ENCODE data around the gene MTHFD1L. TPM values are rescaled to one million over a fixed set of nuclear protein-coding genes. Genes with fewer than 3 reads are reported as not detected.
"Not testable (repeated sequence)": the region's sequence is repeated elsewhere in the genome, so short reads cannot be mapped to it uniquely, and the experiment has no call there.

The MTHFD1L gene
- total RNA-seq, 2 donors from 2014 or later = 45.3 to 53.4 TPM

DNA sequence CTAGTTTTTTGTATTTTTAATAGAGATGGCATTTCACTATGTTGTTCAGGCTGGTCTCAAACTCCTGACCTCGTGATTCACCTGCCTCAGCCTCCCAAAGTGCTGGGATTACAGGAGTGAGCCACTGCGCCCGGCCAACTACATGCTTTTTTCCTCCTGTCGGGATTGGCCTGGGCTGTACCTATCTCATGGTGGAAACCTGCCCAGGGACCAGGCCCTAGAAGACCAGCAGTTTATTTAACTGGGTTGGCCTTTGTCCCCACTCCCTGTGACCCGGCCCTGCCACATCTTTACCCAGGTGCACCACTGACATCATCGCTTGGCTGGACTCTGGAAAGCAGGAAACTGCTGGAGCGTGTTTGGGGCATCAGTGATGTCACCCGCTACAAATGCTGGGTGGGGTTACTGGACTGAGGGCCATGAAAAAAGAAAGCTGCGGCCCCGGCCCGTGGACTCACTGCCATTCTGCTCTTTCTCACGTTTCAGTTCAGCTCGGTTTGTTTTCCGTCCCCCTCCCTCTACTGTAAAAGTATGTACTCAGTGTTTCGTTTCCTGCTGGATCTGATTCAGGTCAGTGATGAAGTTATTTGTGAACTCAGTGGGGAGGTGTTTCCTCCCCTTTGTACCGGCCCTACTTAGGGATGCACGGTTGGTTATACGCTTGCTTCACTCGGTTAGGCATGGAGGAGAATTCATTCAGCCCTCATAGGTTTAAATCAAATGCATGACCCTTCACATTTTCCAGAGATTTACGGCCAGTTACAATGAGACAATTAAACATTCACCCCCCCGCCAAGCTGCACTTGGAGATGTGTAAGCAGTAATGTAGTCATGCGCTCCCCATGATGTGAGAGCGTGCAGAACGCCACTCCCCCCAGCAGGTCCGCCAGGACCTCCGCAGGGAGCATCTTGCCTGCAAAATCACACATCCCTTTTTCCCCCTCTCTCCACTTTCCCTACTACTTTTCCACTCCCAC lies 179.3 kb downstream of the MTHFD1L start:
- DNase-seq (ENCODE audit: low spot score) = no peak
- intact Hi-C loops (cut with DNase I) = no loop called here

- DNase-seq (ENCODE audit: low spot score); intact Hi-C loops (cut with DNase I): not testable (repeated sequence)
Measured at GRCh38 chr6:151045511-151046222, 180.2 kb downstream of the MTHFD1L start.

- intact Hi-C loops (cut with DNase I) = no loop called here
- no peak for DNase-seq (ENCODE audit: low spot score)
Measured at GRCh38 chr6:151051164-151051563, 185.7 kb downstream of the MTHFD1L start.

DNA sequence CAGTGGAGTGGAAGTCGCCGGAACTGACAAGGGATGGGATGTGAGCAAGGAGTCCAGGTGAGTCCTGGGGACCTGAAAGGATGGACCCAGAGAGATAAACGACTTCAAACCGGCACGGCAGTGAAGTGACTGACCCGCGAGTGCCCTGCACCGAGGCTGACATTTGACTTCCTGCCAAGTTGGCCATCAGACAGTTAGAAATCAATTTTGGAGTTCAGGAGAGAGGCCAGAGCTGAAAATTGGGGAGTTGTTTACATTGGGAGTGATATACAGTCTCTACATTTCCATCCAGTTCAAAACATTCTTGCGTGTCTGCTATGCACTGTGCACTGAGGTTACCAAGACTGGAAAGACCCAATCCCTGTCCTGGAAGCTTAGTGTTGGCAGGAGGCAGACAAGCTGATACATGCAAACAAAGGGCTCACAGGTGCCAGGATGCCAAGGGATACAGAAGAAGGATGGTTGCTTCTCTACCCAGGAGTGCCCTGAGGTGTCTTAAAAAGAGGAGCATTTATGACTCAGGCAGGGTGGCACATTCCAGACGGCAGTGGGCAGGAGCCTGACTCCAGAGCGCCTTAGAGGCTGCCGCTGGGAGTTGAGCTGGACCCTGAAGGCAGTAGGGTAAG lies 186.6 kb downstream of the MTHFD1L start:
- intact Hi-C loops (cut with DNase I) = no loop called here
- peak; percentile 53 for DNase-seq (ENCODE audit: low spot score)

DNA sequence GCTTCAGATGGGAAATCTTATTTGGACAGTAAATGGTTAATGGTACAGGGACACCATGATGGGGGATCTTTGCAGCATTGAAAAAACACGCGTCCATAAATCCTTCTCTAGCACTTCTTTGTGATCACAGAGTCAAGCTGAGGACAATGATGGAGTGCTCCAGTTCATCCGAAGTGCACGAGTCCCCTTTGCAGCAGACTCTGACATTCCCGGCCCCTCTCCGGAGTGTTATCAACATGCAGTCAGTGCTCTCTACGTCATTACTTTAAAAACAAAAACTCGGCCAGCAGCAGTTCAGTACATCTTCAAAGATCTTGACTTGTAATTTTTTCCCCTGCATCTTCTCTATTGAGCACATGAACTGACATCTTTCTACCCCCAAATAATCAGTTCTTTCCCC lies 188.8 kb downstream of the MTHFD1L start:
- peak; percentile 77 for DNase-seq (ENCODE audit: low spot score)
- intact Hi-C loops (cut with DNase I) = no loop called here

- DNase-seq (ENCODE audit: low spot score) = no peak
- intact Hi-C loops (cut with DNase I) = no loop called here
Measured at GRCh38 chr6:151056230-151056907, 190.9 kb downstream of the MTHFD1L start.

- intact Hi-C loops (cut with DNase I) = no loop called here
- no peak for DNase-seq (ENCODE audit: low spot score)
Measured at GRCh38 chr6:151057061-151057460, 191.6 kb downstream of the MTHFD1L start.

DNA sequence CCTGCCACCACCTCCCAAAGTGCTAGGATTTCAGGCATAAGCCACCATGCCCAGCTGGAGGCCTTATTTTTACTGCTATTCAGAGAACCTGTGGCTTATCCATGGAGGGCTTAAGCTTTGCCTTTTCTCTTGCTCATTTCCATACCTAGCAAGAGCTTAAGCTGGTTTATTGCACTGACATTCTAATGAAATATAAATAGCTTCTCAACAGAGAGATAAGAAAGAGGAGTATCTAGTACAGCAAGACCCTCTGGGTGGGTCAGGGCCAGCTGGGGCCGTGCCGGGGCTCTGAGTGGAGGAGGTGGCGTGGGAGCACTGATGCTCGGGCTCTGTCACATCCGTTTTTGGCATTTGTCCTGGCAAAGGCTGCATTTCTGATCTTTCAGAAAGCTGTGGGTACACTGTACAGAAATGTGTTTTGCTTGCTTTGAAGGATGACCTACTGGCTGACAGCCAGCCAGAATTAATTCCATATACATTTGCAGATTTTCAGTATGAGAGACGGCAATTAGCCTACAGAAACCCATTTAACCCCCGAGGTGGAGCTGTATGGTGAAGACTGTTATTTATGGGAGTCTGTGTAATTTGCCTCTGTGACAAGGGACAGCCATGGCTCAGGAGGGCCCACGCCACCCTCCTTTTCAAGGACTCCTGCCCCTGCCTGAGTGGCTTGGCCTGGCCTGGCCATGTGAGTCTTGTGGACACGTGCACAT lies 192.7 kb downstream of the MTHFD1L start:
- peak; percentile 66 for DNase-seq (ENCODE audit: low spot score)
- intact Hi-C loops (cut with DNase I) = no loop called here

DNA sequence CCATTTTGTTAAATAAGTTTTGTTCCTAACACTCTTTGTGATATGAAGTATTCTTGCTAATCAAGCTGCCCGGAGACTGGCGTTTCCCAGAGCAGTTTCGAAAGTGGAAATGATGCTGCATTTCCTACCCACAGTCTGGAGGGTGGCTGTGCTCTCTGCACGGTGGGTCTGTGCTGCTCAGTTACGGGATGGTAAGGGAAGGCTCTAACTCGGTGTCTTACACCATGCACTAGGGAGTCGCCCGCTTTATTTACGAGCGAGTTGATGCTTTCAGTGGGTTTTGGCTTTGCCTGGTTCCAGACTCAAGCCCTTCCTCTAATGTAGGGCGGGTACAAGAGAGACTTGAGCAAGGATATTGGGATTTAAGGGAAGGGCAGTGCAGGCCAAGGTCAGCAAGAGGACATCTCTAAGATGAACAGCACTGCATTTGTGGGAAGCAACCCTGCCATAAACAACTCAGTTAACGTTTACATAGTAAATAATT lies 194.2 kb downstream of the MTHFD1L start:
- DNase-seq (ENCODE audit: low spot score) = no peak

DNA sequence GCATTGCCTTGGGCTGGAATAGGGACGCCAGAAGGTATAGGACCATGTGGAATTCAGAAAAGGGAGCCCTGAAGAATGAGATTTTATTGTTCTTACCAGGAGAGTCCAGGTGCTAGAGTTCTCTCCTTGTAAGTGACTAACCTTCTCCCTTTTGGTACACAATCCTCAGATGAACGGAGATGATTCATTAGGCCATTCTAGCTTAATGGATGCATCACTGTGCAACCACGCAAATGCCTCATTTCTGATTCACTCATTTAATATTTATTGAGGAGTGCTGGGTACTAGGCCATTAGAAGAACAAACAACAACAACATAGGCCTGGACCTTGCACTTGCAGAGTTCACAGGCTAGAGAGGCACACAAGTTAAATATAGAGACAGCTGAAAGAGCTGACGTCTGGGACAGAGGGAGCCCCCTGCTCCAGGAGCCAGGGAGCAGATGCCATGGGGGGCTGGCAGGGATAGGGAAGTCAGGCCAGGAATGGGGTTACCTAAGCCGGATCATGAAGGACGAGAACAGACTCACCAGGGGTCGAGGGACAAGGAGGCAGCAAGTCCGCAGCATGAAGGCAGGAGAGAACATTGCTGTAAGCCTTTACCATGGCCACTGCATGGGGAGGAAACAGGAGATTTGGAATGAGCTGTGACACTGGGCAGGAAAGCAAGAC lies 194.7 kb downstream of the MTHFD1L start:
- no peak for DNase-seq (ENCODE audit: low spot score)
- intact Hi-C loops (cut with DNase I) = no loop called here

More for the DNA sequence above, 194.2 kb downstream of the MTHFD1L start:
- intact Hi-C loops (cut with DNase I) = no loop called here

DNA sequence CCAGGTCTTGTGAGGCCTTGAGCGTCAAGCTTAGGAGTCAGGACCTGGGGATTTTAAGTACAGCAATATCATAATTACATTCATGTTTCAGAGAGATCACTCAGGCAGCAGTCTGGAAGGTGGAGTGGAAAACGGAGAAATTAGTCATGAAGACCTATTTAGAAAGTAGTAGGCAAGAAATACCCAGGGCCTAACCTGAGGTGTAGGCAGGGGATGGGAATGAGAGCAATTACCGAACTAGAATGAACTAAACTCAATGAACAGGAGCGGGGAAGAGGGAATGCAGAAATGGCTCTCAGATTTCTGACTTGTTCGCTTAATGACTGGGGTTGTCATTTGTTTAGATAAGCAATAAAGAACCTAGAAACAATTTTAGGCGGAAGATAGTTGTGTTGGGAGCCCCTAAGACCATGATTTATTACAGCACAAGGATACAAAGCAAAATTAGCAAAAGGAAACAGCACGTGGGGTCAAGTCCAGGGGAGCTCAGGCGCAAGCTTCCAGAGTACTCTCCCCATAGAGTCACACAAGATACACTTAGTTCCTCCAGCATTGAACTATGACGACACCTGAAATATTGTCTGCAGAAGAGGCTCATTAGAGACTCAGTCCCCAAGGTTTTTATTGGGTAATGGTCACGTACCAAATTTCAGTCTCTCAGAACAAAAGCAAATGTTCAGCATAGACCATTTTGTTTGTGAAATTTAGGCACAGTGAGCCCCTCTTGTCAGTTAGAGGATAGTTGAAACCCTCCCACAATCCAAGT lies 195.4 kb downstream of the MTHFD1L start:
- no peak for DNase-seq (ENCODE audit: low spot score)
- intact Hi-C loops (cut with DNase I) = no loop called here

GRCh38 chr6:151063352-151063751 lies 197.8 kb downstream of the MTHFD1L start:
- intact Hi-C loops (cut with DNase I) = no loop called here
- no peak for DNase-seq (ENCODE audit: low spot score)

- intact Hi-C loops (cut with DNase I) = no loop called here
- DNase-seq (ENCODE audit: low spot score) = peak; percentile 66
Measured at GRCh38 chr6:151063842-151064647, 198.5 kb downstream of the MTHFD1L start.

DNA sequence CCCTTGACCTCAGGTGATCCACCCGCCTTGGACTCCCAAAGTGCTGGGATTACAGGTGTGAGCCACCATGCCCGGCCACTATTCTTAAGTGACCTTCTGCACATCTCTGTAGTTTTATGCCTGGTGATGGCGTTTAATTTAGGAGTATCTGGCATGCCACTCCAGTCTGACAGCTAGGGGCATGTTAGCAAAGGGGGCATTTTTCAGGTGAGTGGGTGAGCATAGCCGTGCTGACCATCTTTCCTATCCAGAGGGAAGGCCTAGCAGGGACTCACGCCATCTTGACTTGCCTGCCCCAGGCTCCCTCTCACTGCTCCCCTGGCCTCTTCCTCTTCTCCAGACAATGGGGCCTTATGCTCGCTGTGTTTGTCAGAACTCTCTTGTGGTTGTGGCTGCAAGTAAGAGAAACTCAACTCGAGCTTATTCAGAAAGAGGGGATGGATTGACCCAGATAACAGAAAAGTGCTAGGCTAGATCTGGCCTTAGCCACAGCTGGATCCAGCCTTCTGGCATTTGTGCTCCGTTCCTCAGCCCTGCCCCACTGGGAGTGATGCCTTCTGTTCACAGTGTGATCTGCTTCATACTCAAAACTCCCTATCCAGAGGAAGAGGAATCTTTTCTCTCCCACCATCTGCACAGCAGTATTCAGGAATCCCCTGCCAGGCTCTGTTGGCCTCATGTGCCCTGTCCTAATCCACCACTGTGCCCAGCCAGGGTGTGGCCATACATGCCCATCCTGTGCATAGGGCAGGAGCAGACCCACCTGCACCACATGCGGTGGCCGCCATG lies 199.7 kb downstream of the MTHFD1L start:
- peak; percentile 70 for DNase-seq (ENCODE audit: low spot score)
- intact Hi-C loops (cut with DNase I) = no loop called here

DNA sequence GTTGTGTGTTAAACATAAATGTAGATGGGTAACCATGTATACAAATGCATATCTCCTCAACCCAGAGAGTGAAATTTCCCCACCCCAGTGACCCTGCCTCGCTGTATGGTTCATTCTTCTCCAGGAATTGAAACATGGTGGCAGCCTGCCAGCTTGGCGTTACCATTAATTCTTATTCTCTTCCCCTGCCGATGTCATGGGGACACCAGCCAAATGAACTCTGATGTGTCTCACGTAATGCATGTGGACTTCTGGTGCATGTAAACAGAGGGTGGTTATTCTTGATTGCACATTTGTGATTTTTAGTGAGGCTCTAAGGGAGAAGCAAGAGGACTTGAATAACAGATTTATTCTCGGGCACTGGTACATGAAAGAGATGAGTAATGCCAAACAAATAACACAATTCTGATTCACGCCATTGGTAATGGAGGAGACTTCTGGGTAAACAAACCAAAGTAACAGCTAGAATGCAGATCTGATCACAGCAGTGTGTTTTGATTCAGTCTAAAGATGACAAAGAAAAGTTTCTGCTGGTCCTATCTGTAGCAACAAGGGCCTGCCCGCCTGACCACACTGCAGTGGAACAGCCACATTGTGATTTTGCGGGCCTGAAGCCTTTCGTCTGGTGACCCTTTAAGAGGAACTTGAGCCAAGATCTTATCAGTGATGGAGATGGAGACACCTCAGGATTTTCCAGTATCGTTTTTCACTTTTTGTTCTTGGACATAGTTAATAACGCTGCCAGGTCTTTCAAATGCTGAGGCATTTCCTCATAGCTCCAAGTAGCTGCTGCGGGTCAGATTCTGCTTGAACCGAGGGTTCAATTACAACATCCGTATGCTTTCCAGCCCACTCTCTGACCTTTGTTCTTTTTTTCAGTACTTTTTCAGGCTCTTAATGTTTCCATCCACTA lies 202.4 kb downstream of the MTHFD1L start:
- DNase-seq (ENCODE audit: low spot score) = peak; percentile 87
- intact Hi-C loops (cut with DNase I) = no loop called here

Measured in posterior vena cava (tissue), 2 donors.